ENCODE results near the gene LTBP2. TPM values are rescaled to one million over a fixed set of nuclear protein-coding genes. Genes with fewer than 3 reads are reported as not detected.
A peak's percentile ranks its signal among the peaks of the same experiment; 100 is the strongest.

Gene LTBP2
- total RNA-seq, 3 donors from 2014 or later (not counting 1 experiment from before 2014, with no cell fraction given), result 2.1 to 3.7 (median 3.0) TPM

DNA sequence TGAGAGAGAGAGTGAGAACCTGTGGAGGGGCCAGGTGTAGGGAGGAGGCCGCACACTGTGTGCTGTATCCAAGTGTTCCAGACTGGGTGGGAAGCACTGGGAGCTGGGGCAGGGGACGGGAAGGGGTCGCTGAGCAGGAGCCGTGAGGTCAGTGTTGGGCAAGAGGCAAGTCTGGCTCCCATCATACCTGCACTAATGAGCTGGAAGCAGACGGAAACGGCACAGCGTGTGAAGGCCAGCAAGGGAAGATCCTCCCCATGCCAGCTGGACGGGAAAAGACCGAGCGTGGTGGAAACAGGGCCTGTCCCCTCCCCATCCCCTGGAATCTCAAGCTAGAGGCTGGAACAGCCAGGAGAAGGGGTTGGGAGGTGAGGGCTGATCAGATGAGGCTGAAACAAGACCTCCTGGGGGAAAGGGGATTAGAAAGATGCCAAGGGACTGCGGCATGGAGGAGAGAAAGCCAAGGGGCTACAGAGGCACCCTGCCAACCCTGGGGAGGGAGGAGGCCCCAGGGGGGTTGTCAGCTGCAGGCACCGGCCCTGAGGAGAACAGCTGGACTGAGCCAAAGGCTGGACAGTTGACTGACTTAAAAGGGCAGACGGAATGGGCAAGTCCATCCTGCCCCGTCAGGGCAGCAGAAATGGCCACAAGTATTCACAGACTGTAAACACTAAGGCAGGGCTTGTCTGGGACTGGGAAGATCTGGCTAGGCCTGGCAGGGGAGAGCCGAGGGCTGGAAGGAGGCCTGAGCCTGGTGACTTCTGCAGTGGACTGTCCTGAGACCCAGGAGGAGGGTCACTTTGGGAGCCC, 19.0 kb upstream of the LTBP2 start:
- H3K9me3 ChIP-seq (ENCODE audit: control insufficient read depth, insufficient read depth, low read length), result no peaks in the 10 kb centered on the region
- H3K4me3 Mint-ChIP-seq, result no peak overlapping the region
- no peaks in the 10 kb centered on the region for H3K9me3 Mint-ChIP-seq
- H3K4me1 Mint-ChIP-seq, result peaks cover 11 to 45% of the 10 kb centered on the region in 2 donors
- ATAC-seq, result no peak
- intact Hi-C loops (cut with micrococcal nuclease), result no loop called here
- no peak for DNase-seq
- H3K4me3 ChIP-seq (ENCODE audit: low read length), result no peak overlapping the region
- H3K27ac Mint-ChIP-seq, result no peak overlapping the region
- peaks cover 18% of the 10 kb centered on the region for H3K4me1 ChIP-seq (ENCODE audit: control insufficient read depth, insufficient read depth, low read length)
- no peaks in the 10 kb centered on the region for H3K36me3 ChIP-seq (ENCODE audit: control insufficient read depth, insufficient read depth, low read length)
- TF ChIP-seq, protein P1, sequence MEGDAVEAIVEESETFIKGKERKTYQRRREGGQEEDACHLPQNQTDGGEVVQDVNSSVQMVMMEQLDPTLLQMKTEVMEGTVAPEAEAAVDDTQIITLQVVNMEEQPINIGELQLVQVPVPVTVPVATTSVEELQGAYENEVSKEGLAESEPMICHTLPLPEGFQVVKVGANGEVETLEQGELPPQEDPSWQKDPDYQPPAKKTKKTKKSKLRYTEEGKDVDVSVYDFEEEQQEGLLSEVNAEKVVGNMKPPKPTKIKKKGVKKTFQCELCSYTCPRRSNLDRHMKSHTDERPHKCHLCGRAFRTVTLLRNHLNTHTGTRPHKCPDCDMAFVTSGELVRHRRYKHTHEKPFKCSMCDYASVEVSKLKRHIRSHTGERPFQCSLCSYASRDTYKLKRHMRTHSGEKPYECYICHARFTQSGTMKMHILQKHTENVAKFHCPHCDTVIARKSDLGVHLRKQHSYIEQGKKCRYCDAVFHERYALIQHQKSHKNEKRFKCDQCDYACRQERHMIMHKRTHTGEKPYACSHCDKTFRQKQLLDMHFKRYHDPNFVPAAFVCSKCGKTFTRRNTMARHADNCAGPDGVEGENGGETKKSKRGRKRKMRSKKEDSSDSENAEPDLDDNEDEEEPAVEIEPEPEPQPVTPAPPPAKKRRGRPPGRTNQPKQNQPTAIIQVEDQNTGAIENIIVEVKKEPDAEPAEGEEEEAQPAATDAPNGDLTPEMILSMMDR (IDR thresholded peaks at IDR 0.05), result no peak
- H3K27ac ChIP-seq (ENCODE audit: low read length), result no peak overlapping the region
- WGBS (ENCODE audit: insufficient coverage), result 92% methylated on average over 15 of the region's 15 CpGs
- H3K27me3 Mint-ChIP-seq (ENCODE audit: low read depth in 2 of 2), result peaks cover 0 to 4% of the 10 kb centered on the region in 2 donors
- no peaks in the 10 kb centered on the region for H3K27me3 ChIP-seq (ENCODE audit: control insufficient read depth, insufficient read depth, low read length)
- H3K36me3 Mint-ChIP-seq, result no peaks in the 10 kb centered on the region

DNA sequence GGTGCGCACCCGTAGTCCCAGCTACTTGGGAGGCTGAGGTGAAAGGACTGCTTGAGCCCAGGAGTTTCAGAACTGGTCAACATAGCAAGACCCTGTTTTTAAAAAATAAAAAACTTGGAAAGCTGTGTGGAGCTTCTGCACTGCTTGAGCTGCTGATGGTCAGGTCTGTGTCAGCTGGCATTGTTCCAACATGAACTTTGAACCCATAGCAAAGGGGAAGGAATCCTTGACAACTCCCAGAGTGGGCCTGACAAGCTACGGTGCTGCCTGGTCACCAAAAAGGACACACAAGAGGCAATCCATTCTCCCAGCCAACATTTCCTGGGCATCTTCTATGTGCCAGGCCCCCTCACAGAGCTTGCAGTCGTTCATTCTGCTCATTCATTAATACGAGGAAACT, 16.4 kb upstream of the LTBP2 start:
- Mint-ChIP-seq H3K27ac (no peak overlapping the region), H3K27me3 (ENCODE audit: low read depth in 2 of 2) (peaks cover 0 to 2% of the 10 kb centered on the region in 2 donors), H3K36me3 (no peaks in the 10 kb centered on the region), H3K9me3 (no peaks in the 10 kb centered on the region), H3K4me1 (peaks cover 26 to 57% of the 10 kb centered on the region in 2 donors), H3K4me3 (no peak overlapping the region)
- intact Hi-C loops (cut with micrococcal nuclease), result no loop called here
- Histone ChIP-seq H3K4me1 (ENCODE audit: control insufficient read depth, insufficient read depth, low read length) (peaks cover 30% of the 10 kb centered on the region), H3K36me3 (ENCODE audit: control insufficient read depth, insufficient read depth, low read length) (no peaks in the 10 kb centered on the region), H3K27me3 (ENCODE audit: control insufficient read depth, insufficient read depth, low read length) (no peaks in the 10 kb centered on the region), H3K4me3 (ENCODE audit: low read length) (no peak overlapping the region), H3K9me3 (ENCODE audit: control insufficient read depth, insufficient read depth, low read length) (no peaks in the 10 kb centered on the region), H3K27ac (ENCODE audit: low read length) (no peak overlapping the region)
- 95% methylated on average over 5 of the region's 5 CpGs for WGBS (ENCODE audit: insufficient coverage)
- DNase-seq (no peak), ATAC-seq (no peak)
- TF ChIP-seq, protein P1 (IDR thresholded peaks at IDR 0.05), result no peak

DNA sequence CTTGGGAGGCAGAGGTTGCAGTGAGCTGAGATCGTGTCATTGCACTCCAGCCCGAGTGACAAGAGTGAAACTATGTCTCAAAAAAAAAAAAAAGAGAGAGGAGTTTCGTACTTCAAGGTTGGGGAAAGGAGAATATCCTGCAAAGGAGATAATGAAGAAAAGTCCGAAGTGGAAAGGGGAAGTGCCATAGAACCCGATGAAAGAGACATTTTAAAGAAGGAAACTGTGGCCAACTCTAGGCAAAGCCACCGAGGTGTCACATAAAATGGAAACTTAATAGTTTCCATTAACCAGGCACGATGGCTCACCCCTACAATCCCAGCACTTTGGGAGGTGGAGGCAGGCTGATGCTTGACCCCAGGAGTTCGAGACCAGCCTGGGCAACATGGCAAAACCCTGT, 15.0 kb upstream of the LTBP2 start:
- ATAC-seq (peak in 2 of 3 donors; percentile 26 to 36), DNase-seq (no peak)
- 26% methylated on average over 8 of the region's 8 CpGs for WGBS (ENCODE audit: insufficient coverage)
- Histone ChIP-seq H3K36me3 (ENCODE audit: control insufficient read depth, insufficient read depth, low read length) (no peaks in the 10 kb centered on the region), H3K9me3 (ENCODE audit: control insufficient read depth, insufficient read depth, low read length) (no peaks in the 10 kb centered on the region), H3K27me3 (ENCODE audit: control insufficient read depth, insufficient read depth, low read length) (no peaks in the 10 kb centered on the region), H3K27ac (ENCODE audit: low read length) (no peak overlapping the region), H3K4me3 (ENCODE audit: low read length) (no peak overlapping the region), H3K4me1 (ENCODE audit: control insufficient read depth, insufficient read depth, low read length) (peaks cover 30% of the 10 kb centered on the region)
- H3K36me3 Mint-ChIP-seq, result no peaks in the 10 kb centered on the region
- H3K4me3 Mint-ChIP-seq, result peak overlapping the region; percentile 68
- H3K27ac Mint-ChIP-seq, result no peak overlapping the region
- TF ChIP-seq, protein P1 (IDR thresholded peaks at IDR 0.05), result no peak
- peaks cover 0 to 5% of the 10 kb centered on the region in 2 donors for H3K27me3 Mint-ChIP-seq (ENCODE audit: low read depth in 2 of 2)
- H3K9me3 Mint-ChIP-seq, result no peaks in the 10 kb centered on the region
- H3K4me1 Mint-ChIP-seq, result peaks cover 21 to 58% of the 10 kb centered on the region in 2 donors
- intact Hi-C loops (cut with micrococcal nuclease), result no loop called here
